DMS114 treated with DMSO at 0.1 percent for 48 hours (cell line): ENCODE measurements around the gene NEDD4.
"Not testable (repeated sequence)": the region's sequence is repeated elsewhere in the genome, so short reads cannot be mapped to it uniquely, and the experiment has no call there.

Experiments
- DNase-seq: peaks from one replicate; lab custom pipeline; 2025; ENCODE audit not compliant: unreplicated experiment; lab: John Stamatoyannopoulos, UW

NEDD4 gene

DNA sequence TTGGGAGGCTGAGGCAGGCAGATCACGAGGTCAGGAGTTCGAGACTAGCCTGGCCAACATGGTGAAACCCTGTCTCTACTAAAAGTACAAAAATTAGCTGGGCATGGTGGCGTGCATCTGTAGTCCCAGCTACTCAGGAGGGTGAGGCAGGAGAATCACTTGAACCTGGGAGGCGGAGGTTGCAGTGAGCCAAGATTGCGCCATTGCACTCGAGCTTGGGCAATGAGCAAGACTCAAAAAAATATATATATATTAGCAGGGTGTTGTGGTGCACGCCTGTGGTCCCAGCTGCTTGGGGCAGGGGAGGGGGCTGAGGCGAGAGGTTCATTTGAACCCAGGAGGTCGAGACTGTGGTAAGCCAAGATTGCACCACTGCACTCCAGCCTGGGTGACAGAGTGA lies 207.8 kb downstream of the NEDD4 start:
- DNase-seq: not testable (repeated sequence)

DNA sequence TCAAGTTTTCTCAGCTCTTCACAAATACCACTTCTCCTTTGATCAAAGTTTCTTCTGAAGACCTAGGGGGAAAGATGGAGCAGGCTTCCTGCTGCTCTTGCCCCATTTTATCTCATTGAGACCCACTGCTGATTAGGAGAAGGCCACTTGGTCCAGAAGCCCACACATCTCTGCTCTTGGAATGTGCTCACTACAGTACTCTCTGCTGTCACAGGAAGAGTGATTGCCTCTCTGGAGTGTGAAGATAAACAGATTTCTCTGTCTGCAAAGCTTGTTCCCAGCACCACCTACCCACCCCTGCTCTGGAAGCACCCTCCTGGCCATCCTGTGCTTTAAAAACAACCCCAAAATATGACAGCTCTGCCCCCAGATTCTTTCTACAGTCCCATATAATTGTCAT lies 209.1 kb downstream of the NEDD4 start:
- DNase-seq: no peak

DNA sequence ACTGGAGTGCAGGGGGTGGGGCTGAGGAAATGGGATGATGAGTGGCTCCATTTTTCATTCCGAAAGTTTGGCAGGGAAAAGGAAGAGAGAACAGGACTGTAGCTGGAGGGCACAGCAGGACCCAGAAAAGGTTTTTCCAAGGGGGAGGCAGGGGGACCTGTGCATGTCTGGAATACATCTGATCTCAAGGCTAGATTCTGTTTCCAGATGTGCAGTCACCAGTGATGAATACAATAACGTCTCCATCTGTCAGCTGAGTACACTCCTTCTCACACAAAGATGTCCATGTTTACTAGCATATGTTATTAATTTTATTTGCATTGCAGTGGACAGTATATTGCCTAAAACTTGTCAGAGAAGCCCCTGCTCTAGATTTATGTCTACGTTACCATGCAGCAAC lies 210.5 kb downstream of the NEDD4 start:
- no peak for DNase-seq

DNA sequence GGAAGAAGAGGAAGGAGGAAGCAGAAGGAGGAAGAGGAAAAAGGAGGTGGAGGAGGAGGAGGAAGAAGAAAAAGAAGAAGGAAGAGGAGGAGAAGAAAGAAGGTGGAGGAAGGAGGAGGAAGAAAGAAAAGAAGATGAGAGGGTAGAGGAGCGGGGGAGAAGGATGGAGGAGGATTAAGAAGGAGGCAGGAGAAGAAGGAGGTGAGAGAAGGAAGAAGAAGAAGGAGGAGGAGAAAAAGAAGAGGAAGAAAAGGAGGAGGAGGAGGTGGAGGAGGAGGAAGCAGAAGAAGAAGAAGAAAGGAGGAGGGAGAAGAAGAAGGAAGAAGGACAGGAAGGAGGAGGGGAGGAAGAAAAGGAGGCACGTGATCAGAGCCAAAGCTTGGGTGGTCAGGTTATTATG lies 213.1 kb downstream of the NEDD4 start:
- DNase-seq: no peak

DNA sequence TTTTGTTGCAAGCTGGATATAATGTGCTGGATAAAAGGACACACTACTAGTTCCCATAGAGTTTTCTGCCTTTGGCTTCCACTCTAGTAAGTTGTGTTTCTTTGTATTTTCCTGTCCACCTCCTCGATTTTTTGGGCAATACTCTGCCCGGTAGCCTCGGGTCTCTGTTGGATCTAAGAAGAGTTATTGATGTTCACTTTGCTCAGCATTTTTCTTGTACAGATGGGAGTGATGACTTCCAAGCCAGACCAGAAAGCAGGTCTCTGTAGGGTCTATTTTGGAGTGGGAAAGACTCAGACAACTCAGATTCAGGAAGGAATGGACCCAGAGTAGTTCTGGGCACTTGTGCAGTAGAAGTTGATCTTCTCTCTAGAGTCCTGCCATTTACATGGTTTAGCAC lies 214.5 kb downstream of the NEDD4 start:
- DNase-seq: no peak
